ENCODE measurements around the gene MIB1. TPM values are rescaled to one million over a fixed set of nuclear protein-coding genes. Genes with fewer than 3 reads are reported as not detected.

The MIB1 gene
- total RNA-seq, 1 experiment from 2014 or later: 48.8 TPM

DNA sequence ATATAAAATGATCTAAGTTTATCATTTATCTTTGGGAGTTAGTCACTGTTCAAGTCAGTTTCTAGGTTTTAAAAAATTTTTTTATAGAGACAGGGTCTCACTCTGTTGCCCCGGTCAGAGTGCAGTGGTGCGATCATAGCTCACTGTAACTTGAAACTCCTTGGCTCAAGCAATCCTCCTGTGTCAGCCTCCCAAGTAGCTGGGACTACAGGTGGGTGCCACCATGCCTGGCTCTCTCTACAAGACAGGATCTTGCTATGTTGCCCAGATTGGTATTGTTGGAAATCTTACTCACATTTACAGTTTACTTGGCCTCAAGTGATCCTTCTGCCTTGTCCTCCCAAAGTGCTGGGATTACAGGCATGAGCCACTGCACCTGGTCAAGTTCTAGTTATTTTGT, 74.5 kb downstream of the MIB1 start:
- Histone ChIP-seq H3K23ac (ENCODE audit: insufficient read length, low read depth, low read length) (no peak overlapping the region), H3K18ac (ENCODE audit: insufficient read length, low read depth, low read length) (no peak overlapping the region), H2AFZ (ENCODE audit: low read length) (no peak overlapping the region), H4K5ac (ENCODE audit: insufficient read length, low read depth, low read length) (no peak overlapping the region), H3K27ac (ENCODE audit: insufficient read length, low read depth, low read length) (no peak overlapping the region), H3K79me2 (ENCODE audit: insufficient read depth, low read length) (no peaks in the 10 kb centered on the region), H2BK15ac (ENCODE audit: low read depth, low read length) (no peak overlapping the region), H3K4me1 (ENCODE audit: insufficient read depth, low read length) (no peaks in the 10 kb centered on the region), H4K8ac (replicated peaks; ENCODE audit: insufficient read length, low read depth, low read length) (no peak overlapping the region), H3T11ph (ENCODE audit: low read length) (no peak overlapping the region), H2AK5ac (ENCODE audit: insufficient read length, low read length) (no peak overlapping the region), H4K91ac (ENCODE audit: insufficient read length, low read depth, low read length) (no peak overlapping the region), H3K4ac (ENCODE audit: low read depth, low read length) (no peak overlapping the region), H3K4me2 (ENCODE audit: insufficient read depth, insufficient read length, low read length) (no peak overlapping the region), H3K27me3 (ENCODE audit: insufficient read depth, low read length) (no peaks in the 10 kb centered on the region), H3K9me3 (ENCODE audit: control insufficient read depth, low read depth, low read length) (no peaks in the 10 kb centered on the region), H3K9ac (ENCODE audit: extremely low read depth, insufficient read length, low read length) (no peak overlapping the region), H3K14ac (ENCODE audit: insufficient read depth, low read length) (no peak overlapping the region), H2BK20ac (ENCODE audit: low read depth, low read length, poor library complexity, severe bottlenecking) (no peak overlapping the region), H2BK5ac (ENCODE audit: insufficient read length, low read length) (no peak overlapping the region), H3K56ac (ENCODE audit: insufficient read length, low read depth, low read length) (no peak overlapping the region), H3K79me1 (ENCODE audit: insufficient read depth, low read depth, low read length, poor library complexity, severe bottlenecking) (no peaks in the 10 kb centered on the region), H3K23me2 (ENCODE audit: insufficient read length, low read depth, low read length, poor library complexity, severe bottlenecking) (no peaks in the 10 kb centered on the region), H2BK12ac (ENCODE audit: insufficient read length, low read depth, low read length) (no peak overlapping the region), H4K20me1 (ENCODE audit: control insufficient read depth, insufficient read depth, insufficient read length) (no peaks in the 10 kb centered on the region), H2BK120ac (ENCODE audit: low read depth, low read length, poor library complexity, severe bottlenecking) (no peak overlapping the region)
- Mint-ChIP-seq H3K27me3 (ENCODE audit: low read depth) (no peaks in the 10 kb centered on the region), H3K4me1 (no peaks in the 10 kb centered on the region), H3K27ac (no peak overlapping the region), H3K9me3 (peaks cover 2% of the 10 kb centered on the region in 2 experiments; a peak in 2 of 5 replicates), H3K36me3 (ENCODE audit: insufficient read depth in 1 of 3, low read depth in 3 of 3) (peaks cover 25 to 57% (median 44%) of the 10 kb centered on the region in 3 experiments), H3K4me3 (no peak overlapping the region)
- DNase-seq: no peak
- no CpG with 5 or more reads among the region's 2 CpGs for WGBS (ENCODE audit: extremely low coverage, insufficient read length, low lambda C conversion rate)
- TF ChIP-seq, protein P1, sequence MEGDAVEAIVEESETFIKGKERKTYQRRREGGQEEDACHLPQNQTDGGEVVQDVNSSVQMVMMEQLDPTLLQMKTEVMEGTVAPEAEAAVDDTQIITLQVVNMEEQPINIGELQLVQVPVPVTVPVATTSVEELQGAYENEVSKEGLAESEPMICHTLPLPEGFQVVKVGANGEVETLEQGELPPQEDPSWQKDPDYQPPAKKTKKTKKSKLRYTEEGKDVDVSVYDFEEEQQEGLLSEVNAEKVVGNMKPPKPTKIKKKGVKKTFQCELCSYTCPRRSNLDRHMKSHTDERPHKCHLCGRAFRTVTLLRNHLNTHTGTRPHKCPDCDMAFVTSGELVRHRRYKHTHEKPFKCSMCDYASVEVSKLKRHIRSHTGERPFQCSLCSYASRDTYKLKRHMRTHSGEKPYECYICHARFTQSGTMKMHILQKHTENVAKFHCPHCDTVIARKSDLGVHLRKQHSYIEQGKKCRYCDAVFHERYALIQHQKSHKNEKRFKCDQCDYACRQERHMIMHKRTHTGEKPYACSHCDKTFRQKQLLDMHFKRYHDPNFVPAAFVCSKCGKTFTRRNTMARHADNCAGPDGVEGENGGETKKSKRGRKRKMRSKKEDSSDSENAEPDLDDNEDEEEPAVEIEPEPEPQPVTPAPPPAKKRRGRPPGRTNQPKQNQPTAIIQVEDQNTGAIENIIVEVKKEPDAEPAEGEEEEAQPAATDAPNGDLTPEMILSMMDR (conservative IDR thresholded peaks at IDR 0.05): no peak

All from H9 (cell line).